GDM1 (cell line): ENCODE data around the gene UBAP1.
"Not testable (repeated sequence)": the region's sequence is repeated elsewhere in the genome, so short reads cannot be mapped to it uniquely, and the experiment has no call there.

ENCODE experiments used
- DNase-seq: peaks from one replicate; lab custom pipeline; 2025; lab: John Stamatoyannopoulos, UW

UBAP1 gene

DNA sequence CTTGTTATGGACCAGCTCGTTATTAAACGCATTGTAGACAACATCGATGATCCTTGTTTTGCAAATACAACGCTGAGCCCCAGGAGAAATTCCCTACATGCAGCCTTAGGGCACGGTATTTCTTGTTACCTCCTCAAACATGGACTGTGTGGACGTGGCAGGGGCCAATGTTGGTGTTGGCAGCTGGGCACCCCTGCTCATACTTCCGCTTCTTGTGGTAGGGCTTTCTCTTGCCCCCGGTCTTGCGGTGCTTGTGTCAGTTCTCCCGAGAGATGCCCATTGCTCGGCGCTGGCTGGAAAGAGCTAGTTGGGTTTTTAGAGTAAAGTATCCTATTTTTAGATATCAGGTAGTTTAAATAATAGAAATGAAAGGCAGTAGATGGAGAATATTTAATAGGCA, 45.5 kb downstream of the UBAP1 start:
- no peak for DNase-seq

DNA sequence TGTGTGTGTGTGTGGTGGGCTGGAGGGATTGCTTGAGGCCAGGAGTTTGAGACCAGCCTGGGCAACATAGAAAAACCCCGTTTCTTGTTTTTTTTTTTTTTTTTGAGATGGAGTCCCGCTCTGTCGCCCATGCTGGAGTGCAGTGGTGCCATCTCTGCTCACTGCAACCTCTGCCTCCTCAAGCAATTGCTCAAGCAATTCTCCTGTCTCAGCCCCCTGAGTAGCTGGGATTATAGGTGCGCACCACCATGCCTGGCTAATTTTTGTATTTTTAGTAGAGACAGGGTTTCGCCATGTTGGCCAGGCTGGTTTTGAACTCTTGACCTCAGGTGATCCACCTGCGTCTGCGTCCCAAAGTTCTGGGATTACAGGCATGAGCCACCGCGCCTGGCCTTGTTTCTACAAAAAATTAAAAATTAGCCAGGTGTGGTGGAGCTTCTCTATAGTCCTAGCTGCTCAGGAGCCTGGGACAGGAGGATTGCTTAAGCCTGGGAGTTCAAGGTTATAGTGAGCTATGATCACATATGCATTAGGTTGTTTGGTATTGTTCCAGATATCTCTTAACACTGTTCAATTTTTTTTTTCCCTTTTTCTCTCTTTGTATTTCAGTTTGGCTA, 47.4 kb downstream of the UBAP1 start:
- not testable (repeated sequence) for DNase-seq

DNA sequence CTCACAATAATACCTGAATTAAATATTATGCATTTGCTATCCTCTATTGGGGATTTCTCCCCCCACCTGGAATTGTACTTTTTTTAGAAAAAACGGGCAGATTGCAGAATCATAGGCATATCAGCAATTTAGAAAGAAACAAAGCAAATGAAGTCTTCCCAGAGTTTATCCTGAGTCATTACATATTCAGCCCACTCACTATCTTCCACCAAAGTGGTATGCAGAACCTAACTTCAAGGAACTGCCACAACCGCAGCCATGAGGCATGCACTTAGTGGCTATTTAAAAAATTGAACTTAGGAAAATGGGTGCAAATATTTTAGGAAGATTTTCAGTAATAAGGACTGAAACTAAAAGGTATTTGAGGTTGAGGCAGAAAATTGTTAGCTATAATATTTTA, 48.6 kb downstream of the UBAP1 start:
- no peak for DNase-seq

DNA sequence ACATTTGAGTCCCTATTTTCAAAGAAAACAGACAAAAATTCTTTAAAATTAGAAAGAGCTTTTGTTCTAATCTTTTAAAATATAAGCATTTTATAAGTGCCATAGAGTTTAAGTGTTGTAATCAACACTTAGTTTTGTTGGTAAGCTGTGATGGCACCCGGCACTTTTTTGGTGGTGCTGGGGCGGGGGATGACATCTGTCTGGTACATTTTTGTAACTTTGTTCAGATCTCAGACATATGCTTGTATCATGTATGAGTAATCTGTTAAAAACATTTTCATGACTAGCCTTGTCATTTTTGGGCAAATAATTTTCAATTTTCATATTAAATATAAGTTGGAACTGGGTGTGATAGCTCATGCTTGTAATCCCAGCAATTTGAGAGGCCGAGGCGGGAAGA, 51.7 kb downstream of the UBAP1 start:
- no peak for DNase-seq

DNA sequence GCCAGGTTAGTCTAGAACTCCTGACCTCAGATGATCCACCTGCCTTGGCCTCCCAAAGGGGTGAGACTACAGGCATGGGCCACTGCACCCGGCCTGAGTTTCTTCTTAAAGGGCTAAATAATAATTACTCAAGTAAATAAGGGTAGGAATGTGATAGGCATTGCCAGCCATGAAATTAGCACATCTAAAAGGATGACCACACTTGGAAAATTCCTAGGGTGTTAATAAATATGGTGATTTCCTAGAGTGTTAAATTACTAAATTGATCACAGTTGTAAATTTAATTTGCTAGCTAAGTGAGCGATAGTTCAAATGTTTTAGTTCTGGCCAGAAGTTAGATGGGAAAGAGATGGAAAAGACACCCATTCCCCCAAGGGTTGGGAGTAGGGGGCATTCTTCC, 53.4 kb downstream of the UBAP1 start:
- no peak for DNase-seq

DNA sequence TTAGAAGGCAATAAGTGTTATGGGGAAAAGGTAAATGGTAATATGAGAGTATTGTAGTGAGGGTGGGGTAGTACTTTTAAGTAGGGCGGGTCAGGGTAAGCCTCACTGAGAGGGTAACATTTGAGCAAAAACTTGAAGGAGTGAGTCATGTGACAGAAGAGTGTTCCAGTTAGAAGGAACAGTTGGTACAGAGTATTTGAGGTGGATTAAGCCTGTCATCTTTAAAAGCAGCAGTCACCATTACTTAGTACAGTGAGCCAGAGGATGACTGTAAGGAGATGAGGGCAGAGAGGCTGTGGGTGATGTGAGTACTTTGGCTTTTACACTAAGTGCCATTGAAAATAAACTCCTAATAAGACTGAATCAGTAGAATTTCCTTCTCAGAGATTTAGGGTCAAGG, 54.8 kb downstream of the UBAP1 start:
- DNase-seq = no peak

DNA sequence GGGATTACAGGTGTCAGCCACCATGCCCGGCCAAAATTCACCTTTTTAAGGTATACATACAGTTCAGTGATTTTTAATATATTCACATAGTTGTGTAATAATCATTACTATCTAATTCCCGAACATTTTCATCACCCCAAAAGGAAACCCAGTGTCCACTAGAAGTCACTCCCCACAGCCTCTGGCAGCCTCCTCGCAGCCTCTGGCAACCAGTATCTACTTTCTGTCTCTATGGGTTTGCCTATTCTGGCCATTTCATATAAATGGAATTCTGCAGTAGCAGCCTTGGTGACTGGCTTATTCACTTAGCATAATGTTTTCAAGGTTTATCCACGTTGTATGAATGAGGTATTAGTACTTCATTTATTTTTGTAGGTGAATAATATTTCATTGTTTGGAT, 59.0 kb downstream of the UBAP1 start:
- DNase-seq = no peak

DNA sequence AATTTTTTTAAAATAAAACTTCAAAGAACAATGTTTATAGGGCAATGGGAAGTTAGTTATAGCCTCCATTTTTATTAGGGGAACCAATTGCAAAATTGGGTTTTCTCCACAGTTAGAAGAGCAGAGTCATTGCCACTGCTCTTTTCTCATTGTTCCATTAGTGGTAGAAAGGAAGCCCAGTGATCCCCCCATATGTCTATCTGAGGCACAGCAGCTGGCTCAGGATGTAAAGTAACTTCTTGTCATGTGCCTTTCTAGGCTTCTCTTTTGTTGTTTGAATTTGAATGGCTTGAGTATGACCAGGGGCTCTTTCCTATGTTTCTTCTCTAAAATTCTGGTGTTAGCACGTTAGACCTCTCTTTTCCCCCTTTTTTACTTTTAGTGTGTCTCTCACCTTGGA, 61.2 kb downstream of the UBAP1 start:
- no peak for DNase-seq

DNA sequence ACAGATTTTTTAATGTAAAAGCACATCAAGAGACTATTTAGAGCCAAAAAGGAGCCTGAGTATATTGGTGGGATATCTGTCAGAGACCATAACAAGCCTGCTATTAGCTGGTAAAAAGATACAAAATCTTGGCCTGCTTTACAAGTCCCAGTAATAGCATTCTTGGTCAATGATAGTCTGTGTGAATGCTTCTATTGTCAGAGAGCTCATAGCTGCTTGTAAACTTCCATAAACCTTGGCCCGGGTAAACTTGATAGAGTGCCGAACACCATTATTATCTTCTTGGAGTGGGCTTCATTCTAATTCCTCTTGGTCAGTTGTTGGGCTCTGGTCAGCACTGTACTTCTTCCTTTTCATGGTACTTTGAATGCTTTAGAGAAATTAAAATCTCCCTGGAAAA, 64.0 kb downstream of the UBAP1 start:
- no peak for DNase-seq

DNA sequence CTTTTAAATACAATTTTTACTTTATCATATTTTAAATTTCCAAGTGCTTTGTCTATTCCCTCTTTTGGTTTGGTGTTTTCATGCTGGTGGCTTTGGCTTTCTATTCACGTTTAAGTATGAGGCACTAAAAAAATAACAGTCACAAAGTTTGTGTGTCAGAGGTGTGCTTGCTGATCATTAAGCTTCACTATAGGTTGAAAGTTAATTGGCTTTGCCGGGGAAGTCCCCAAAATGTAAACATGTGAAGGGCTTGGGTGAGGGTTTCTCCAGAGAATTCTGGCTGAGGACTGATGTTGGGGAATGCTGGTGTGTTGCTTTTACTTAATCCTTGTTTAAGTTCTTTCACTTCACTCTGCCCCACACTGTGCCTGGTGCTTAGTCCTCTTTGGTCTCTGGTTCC, 66.4 kb downstream of the UBAP1 start:
- not testable (repeated sequence) for DNase-seq

DNA sequence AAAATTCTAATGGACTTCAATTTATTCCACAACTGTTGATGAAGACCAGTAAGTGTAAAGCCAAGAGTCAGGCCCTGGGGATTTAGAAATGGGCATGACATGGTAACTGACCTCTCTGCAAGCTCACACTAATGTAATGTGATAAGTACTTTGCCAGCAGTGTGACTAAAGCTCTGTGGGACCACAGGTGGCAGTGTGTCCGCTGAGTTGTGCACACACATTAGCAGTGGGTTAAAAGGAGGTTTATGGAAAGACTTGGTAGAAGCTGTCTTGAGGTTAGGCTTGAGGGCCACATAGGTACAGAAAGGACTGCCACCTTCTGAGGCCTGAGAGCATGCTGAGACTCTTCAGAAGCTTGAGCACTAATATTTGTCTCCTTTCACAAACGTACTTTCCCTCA, 67.6 kb downstream of the UBAP1 start:
- no peak for DNase-seq

DNA sequence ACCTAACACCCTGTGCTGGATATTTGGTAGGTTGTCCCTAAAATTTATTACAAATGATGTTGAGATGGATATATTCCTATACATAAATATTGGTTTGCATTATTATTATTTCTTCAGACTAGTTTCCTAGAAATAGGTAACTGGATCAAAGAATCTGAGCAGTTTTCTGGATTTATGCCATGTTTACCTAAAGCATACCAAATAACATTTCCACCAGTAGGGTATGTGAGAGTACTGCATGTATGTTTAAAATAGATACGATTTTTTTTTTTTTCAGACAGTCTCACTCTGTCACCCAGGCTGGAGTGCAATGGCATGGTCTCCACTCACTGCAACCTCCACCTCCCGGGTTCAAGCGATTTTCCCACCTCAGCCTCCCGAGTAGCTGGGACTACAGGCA, 68.9 kb downstream of the UBAP1 start:
- DNase-seq = not testable (repeated sequence)

DNA sequence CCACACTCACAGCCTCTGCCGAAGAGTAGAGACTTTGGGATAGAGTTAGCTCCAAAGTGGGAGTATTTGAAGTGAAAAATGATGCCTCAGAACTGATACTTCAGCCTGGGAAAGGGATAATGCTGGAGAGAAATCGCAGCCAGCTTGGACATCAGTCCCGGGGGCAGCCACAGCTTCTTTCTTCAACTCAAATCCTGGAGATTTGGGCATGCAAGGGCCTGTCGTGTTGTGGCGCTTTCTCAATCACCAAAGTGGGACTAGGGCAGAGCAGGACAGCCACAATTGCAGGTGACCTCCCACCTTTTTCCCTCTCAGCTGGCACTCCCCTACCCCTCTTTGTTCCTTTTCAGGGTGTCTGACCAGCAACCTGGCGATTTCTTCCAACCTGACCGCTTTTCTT, 70.4 kb downstream of the UBAP1 start:
- no peak for DNase-seq

DNA sequence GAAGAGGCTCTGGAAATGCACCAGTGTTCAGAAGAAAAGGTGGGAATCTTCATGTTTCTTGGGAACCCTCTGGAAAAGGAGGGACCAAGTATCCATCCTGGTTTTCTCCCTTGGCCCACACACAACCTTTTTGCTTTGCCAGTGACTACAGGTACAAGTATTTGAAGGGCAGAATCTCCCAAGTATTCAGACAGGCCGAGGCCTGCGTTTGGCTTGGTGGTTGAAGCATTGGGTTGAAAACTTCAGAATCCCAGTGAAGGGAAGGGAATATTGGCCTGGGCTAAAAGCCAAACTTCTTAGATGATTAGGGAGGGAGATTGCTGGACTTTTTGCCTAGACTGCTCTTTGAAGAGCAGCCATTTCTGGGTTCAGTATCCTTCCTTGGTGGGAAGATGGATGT, 71.9 kb downstream of the UBAP1 start:
- no peak for DNase-seq

DNA sequence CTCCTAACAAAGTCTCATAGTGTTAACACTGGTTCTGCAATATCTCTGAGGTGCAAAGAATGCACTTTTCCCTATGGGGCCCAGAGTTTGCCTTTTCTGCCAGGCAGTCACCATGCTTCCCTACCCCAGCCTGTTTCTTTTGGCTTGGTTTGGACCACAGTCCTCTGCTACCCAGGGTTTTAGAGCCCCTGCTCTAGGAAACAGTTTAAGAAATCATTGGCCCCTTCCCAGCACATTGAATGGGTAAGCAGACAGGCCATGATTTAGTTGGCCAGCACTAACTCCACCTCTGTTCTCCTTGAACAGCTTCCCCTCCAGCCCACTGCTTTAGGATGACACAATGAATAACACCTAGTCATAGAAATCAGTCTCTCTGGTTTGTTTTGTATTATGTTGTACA, 73.2 kb downstream of the UBAP1 start:
- DNase-seq = no peak

DNA sequence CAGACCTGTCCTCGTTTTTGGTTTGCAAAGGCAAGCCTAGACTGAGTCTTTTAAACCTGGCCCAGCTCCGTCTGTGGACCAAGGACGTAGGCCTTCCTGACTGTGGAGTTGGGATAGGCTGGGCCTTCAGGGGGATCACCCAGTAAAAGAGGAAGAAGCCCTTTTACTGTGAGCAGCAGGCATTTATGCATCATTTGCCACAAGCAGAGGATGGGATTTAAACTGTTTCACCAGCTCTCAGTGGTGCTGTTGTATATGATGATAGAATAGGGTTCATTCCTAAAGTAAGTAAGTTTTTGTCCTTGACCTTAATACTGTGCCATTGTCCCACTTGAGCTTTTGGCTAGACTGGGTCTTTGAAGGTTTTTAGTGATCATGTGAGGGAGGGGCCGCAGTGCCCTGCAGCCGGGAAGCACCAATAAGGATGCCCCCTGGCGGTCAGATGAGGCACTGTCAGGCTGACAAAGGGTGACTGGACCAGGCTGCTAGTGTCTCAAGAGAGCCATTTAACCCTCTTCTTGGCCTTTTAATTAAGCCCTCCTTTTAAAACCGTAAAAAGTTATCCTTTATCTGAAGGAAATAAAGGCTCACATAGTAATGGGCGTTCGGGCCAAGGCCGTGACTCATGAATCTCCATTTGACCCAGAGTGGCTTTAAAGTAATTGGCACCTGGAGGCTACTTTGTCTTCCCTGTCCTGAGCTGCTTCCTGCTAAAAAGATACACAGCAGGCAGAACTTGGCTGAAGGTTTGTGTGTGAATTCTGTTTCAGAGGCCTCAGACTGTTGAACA, 74.0 kb downstream of the UBAP1 start:
- DNase-seq = peak; percentile 47

DNA sequence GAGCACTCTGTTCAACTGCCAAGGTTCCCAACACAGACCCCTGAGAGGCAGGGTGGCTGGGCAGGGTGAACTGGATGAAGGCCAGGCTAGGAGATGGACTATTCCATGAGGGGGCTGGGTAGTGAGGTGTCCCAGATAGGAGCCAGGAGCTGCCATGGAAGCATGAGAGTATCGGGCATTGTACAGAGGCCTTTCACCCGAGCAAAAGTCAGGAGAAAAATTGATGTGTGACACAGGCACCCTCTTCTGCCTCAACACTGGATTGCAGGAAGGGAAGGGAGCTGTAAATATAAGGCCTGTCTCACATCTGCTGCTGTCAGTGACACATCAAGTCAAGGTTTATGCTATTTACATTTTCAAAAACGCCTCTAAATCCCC, 74.6 kb downstream of the UBAP1 start:
- no peak for DNase-seq

DNA sequence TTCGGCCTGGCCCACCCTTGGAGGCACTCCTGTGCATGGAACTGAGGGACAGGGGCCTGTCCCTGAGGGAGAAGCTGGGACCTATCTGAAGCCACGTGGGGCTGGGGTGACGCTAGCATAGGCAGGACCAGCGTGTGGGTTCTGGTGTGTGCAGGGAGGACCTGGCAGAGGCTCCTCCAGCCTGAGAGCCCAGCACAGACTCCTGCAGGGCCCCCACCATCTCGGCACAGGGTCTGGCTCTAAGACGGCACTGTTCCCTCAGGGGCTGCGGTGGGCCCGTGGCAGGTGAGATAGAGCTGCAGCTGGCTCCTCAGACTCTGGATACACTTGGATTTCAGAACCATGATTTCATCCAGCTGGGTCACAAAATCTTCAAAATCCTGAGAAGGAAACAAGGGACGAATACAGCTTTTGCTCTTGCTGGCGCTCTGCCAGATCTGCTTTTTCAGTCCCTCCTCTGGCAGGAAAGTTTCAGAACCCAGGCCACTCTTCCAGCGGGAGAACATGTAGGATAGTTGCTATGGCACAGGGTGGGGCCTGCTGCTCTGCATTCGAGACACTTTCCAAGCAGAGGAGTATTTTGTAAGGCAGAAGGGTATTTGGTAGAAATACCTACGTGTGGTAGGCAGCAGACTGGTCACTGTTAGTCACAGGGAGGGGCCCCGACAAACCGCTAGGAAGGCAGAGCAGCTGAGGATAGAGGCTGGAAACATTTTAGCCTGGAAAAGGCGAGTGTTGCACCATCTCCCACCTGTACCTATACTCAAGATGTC, 75.5 kb downstream of the UBAP1 start:
- no peak for DNase-seq

DNA sequence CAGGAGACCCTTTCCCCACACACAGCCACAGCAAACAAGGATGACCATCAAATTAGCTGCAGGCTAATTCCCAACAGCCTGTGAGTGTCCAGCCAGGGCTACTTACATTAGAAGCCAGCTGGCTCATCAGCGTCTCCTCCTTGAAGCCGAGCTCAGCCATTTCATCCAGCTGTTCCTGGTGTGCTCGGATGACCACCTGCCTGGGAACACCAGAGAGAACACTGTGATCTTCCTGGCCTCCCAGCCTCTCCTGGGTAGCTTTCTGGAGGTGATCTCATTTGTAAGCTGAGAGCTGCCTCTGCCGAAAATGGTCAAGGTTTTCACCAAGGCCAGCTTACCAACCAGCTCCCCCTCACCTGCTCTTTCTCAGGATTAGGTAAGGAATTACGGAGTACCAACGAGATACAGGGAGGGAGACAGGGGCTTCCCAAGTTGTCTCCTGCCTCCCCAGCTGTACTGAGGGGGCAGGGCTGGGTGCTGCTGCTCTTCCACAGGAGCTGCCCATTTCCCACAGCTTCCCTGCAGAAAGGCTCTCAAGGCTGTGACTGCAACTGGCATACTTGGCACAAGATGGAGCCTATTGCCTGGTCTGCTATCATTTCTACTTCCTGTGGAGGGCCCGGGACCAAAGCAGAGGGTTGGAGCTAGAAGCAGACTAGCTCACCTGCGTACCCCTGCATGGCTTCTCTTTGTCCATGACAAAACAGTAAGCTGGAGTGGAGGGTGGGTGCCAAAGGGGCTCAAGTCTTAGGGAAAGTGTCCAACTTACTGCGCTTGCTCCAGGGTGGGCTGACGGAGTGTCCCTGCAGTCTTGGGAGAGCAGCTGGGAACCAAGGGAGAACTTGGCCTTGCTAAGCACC, 76.4 kb downstream of the UBAP1 start:
- DNase-seq = no peak

DNA sequence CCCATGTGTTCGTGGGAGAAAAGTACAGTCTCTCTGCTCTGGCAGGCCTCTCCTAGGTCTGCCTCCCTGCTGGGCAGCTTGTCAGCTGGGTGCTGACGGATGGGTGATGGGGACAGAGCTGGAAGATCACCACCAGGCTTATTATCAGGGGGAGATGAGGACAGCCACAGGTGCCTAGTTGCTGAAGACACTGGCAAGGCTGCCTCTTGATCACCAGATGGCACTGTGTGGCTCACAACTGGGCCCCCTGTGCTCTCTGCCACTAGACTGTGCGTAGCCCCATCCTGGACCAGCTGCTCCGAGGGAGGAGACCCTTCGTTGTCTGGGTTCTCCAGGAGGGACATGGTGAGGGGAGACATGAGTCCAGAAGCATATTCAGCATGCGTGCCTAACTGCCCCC, 77.3 kb downstream of the UBAP1 start:
- DNase-seq = no peak

DNA sequence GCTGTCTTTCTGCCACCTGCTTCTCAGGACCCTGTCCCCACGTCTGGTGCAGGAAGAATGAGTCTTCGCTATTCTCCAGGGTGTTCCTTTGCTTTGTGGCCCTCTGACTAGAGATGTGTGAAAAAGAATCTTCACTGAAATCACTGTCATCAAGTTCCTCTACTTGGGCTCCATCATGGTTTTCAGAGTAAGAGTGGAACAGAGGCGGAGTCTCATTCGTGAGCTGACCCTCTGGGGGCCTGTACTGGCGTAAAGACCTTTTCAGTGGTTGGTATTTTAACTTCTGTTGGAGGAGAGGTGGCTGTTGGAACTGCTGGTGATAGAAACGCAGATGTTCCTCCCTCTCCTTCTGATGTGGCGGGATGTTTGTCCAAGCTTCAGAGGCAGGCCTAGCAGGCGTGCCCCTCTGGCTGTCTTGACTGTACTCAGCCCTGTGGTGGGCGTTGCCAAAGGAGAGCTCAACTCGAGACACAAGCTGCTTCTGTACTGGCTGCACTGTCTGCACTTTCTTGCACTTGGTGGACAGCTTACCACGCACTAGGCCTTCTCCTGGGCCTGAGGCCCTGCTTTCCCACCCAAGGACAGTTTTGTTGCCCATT, 78.2 kb downstream of the UBAP1 start:
- no peak for DNase-seq

DNA sequence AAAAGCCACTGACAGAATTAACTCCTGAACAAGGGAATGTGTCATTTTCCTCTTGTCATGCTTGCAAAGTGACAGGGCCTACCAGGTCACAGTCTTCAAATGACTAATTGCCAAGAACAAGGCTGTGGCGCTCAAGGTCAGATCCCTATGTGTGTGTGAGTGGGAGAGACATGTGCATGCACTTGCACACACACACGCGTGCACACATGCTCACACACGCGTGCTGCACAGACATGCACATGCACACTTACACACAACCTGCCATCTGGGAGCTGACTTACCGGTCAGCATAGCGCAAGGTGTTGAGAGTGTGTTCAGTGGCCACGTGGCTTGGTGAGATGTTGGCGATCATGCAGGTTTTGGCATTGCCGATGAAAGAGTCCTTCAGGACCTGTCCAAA, 80.5 kb downstream of the UBAP1 start:
- DNase-seq = no peak
